Calu3 (cell line): ENCODE results near the gene CPM. TPM values are rescaled to one million over a fixed set of nuclear protein-coding genes. Genes with fewer than 3 reads are reported as not detected.
A peak's percentile ranks its signal among the peaks of the same experiment; 100 is the strongest.

ENCODE experiments used
- BruUV-seq: library from RNA; stranded (reverse); fragments of 400-500 nt; replicated peaks from 2 replicates; lab custom pipeline; 2021; lab: Mats Ljungman, UMichigan
- CTCF ChIA-PET: fragments of 300-600 bp; sonication (Branson Sonifier 250); formaldehyde crosslinking; loops from one replicate; lab custom pipeline; 2022; ENCODE audit warnings: antibody characterized with exemption; lab: Charles Lee
- DNase-seq: peaks from one replicate; pipeline ENCODE4 v3.0.0; 2022
- H3K27ac Mint-ChIP-seq: one replicate; pipeline ENCODE4 v1.8.0; 2022; ENCODE audit warnings: mixed read lengths; ENCODE audit not compliant: unreplicated experiment
- H3K27me3 Mint-ChIP-seq: one replicate; pipeline ENCODE4 v1.8.0; 2022; ENCODE audit warnings: mixed read lengths; ENCODE audit not compliant: unreplicated experiment
- H3K36me3 Mint-ChIP-seq: one replicate; pipeline ENCODE4 v1.8.0; 2022; ENCODE audit warnings: mild to moderate bottlenecking, moderate library complexity, mixed read lengths; ENCODE audit not compliant: insufficient read depth, unreplicated experiment
- H3K4me1 Mint-ChIP-seq: one replicate; pipeline ENCODE4 v1.8.0; 2022; ENCODE audit warnings: mild to moderate bottlenecking, low read depth, mixed read lengths; ENCODE audit not compliant: unreplicated experiment
- H3K4me3 Mint-ChIP-seq: one replicate; pipeline ENCODE4 v1.8.0; 2022; ENCODE audit warnings: mild to moderate bottlenecking, low read depth, moderate library complexity, mixed read lengths; ENCODE audit not compliant: unreplicated experiment
- H3K9me3 Mint-ChIP-seq: one replicate; pipeline ENCODE4 v1.8.0; 2022; ENCODE audit warnings: low read depth, mixed read lengths; ENCODE audit not compliant: unreplicated experiment
- intact Hi-C: fragments of 100-400 bp; cut with micrococcal nuclease; formaldehyde crosslinking; loops from one replicate; pipeline ENCODE4 v1.10.0; 2022; ENCODE audit not compliant: unreplicated experiment
- total RNA-seq: library from RNA; stranded (reverse); gene quantifications from 2 replicates; pipeline ENCODE4 v1.2.3, GENCODE V29; 2022
- TF ChIP-seq, protein P1 (sequence below): fragments of 200-600 bp; IDR thresholded peaks from one replicate; pipeline ENCODE4 v1.8.0; 2022; ENCODE audit warnings: antibody characterized with exemption; ENCODE audit not compliant: unreplicated experiment

CPM gene
- total RNA-seq, 1 experiment from 2014 or later, result 11.9 TPM

DNA sequence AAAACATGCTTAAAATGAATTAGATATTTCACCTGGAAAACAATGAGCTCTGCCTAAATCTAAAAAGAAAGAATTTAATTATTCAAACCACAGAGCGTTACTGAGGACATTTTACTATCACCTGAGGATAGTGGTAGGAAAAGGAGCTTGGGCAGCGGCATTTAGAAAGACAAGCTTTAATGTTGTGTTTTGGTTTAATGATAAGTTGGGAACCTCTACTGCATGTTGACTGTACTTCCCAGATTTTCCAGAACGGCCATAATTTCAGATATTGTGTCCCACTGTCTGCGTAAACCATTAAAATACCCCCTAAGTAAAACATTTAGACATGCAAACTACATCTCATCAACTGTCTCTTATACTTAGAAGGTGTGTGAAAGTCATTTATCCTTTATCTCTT is 55.4 kb downstream of the CPM start:
- CTCF ChIA-PET, result no interaction called here
- Mint-ChIP-seq H3K27ac (no peak overlapping the region), H3K36me3 (no peaks in the 10 kb centered on the region), H3K4me1 (no peaks in the 10 kb centered on the region), H3K9me3 (peaks cover 3% of the 10 kb centered on the region), H3K4me3 (no peak overlapping the region), H3K27me3 (no peaks in the 10 kb centered on the region)
- intact Hi-C loops, result no loop called here
- DNase-seq, result no peak
- TF ChIP-seq, protein P1, sequence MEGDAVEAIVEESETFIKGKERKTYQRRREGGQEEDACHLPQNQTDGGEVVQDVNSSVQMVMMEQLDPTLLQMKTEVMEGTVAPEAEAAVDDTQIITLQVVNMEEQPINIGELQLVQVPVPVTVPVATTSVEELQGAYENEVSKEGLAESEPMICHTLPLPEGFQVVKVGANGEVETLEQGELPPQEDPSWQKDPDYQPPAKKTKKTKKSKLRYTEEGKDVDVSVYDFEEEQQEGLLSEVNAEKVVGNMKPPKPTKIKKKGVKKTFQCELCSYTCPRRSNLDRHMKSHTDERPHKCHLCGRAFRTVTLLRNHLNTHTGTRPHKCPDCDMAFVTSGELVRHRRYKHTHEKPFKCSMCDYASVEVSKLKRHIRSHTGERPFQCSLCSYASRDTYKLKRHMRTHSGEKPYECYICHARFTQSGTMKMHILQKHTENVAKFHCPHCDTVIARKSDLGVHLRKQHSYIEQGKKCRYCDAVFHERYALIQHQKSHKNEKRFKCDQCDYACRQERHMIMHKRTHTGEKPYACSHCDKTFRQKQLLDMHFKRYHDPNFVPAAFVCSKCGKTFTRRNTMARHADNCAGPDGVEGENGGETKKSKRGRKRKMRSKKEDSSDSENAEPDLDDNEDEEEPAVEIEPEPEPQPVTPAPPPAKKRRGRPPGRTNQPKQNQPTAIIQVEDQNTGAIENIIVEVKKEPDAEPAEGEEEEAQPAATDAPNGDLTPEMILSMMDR, result no peak
- BruUV-seq, result no TSS peak

- TF ChIP-seq, protein P1, result no peak
- DNase-seq, result no peak
- CTCF ChIA-PET, result interaction anchor here (0.6 to 1.1 kb wide), 2 partner anchors 25 to 209 kb away, joined by 3 read pairs; no protein-coding TSS in a partner anchor
- Mint-ChIP-seq H3K27me3 (no peaks in the 10 kb centered on the region), H3K27ac (no peak overlapping the region), H3K9me3 (peaks cover 3% of the 10 kb centered on the region), H3K36me3 (no peaks in the 10 kb centered on the region), H3K4me1 (no peaks in the 10 kb centered on the region), H3K4me3 (no peak overlapping the region)
- intact Hi-C loops, result no loop called here
- no TSS peak for BruUV-seq
Measured at GRCh38 chr12:68876461-68876860, 56.5 kb downstream of the CPM start.

- H3K4me1 Mint-ChIP-seq, result no peaks in the 10 kb centered on the region
- no peaks in the 10 kb centered on the region for H3K27me3 Mint-ChIP-seq
- TF ChIP-seq, protein P1, result no peak
- no peak overlapping the region for H3K27ac Mint-ChIP-seq
- no peak for DNase-seq
- H3K36me3 Mint-ChIP-seq, result no peaks in the 10 kb centered on the region
- no TSS peak for BruUV-seq
- CTCF ChIA-PET, result no interaction called here
- H3K4me3 Mint-ChIP-seq, result no peak overlapping the region
- H3K9me3 Mint-ChIP-seq, result no peaks in the 10 kb centered on the region
- intact Hi-C loops, result no loop called here
Measured at GRCh38 chr12:68873316-68873715, 59.7 kb downstream of the CPM start.

- TF ChIP-seq, protein P1, result peak; percentile 35
- peak; percentile 30 for DNase-seq
- Mint-ChIP-seq H3K4me1 (no peaks in the 10 kb centered on the region), H3K27ac (no peak overlapping the region), H3K4me3 (no peak overlapping the region), H3K9me3 (no peaks in the 10 kb centered on the region), H3K27me3 (no peaks in the 10 kb centered on the region), H3K36me3 (no peaks in the 10 kb centered on the region)
- intact Hi-C loops, result no loop called here
- CTCF ChIA-PET, result interaction anchor here (0.7 kb wide), 1 partner anchor 496 kb away, joined by 5 read pairs; no protein-coding TSS in a partner anchor
- BruUV-seq, result no TSS peak
Measured at GRCh38 chr12:68871921-68872320, 61.0 kb downstream of the CPM start.
